A673 (cell line): ENCODE results near the gene KCNIP1. TPM values are rescaled to one million over a fixed set of nuclear protein-coding genes. Genes with fewer than 3 reads are reported as not detected.

Experiments
- BruUV-seq: library from RNA; stranded (reverse); fragments of 400-500 nt; replicated peaks from 2 replicates; lab custom pipeline; 2021; lab: Mats Ljungman, UMichigan
- CTCF ChIA-PET: fragments of 300-600 bp; sonication (Branson Sonifier 250); formaldehyde crosslinking; loops from one replicate; lab custom pipeline; 2022; ENCODE audit warnings: antibody characterized with exemption; lab: Charles Lee
- POLR2A ChIA-PET: fragments of 300-600 bp; sonication (Branson Sonifier 250); formaldehyde crosslinking; loops from one replicate; lab custom pipeline; 2022; ENCODE audit warnings: antibody characterized with exemption; ENCODE audit not compliant: low non-redundant PET; lab: Charles Lee
- DNase-seq: peaks from one replicate; pipeline ENCODE4 v3.0.0-alpha.2; 2015; ENCODE audit warnings: low spot score
- H3K27ac ChIP-seq: fragments of 200-600 bp; sonication (generic); 2 replicates; pipeline ENCODE4 v1.5.1; 2016; ENCODE audit warnings: mixed run types, low read depth, mild to moderate bottlenecking, mixed read lengths, antibody characterized with exemption, low read length; ENCODE audit not compliant: poor library complexity, severe bottlenecking
- H3K27me3 ChIP-seq: fragments of 200-600 bp; sonication (generic); replicated peaks from 2 replicates; pipeline ENCODE4 v1.6.1; 2017; ENCODE audit warnings: mixed run types, low read depth, mild to moderate bottlenecking, mixed read lengths, antibody characterized with exemption, low read length; ENCODE audit not compliant: insufficient read depth, poor library complexity
- H3K36me3 ChIP-seq: fragments of 200-600 bp; sonication (generic); 2 replicates; pipeline ENCODE4 v1.6.1; 2016; ENCODE audit warnings: mixed run types, mild to moderate bottlenecking, mixed read lengths, antibody characterized with exemption, low read length; ENCODE audit not compliant: insufficient read depth, poor library complexity, severe bottlenecking
- H3K4me1 ChIP-seq: fragments of 200-600 bp; sonication (generic); 2 replicates; pipeline ENCODE4 v1.6.1; 2017; ENCODE audit warnings: mixed run types, mild to moderate bottlenecking, mixed read lengths, antibody characterized with exemption, low read length; ENCODE audit not compliant: insufficient read depth, poor library complexity, severe bottlenecking
- H3K4me3 ChIP-seq: fragments of 200-600 bp; sonication (generic); 2 replicates; pipeline ENCODE4 v1.5.1; 2016; ENCODE audit warnings: low read depth, mixed run types, mild to moderate bottlenecking, mixed read lengths, low read length; ENCODE audit not compliant: poor library complexity, severe bottlenecking
- H3K9me3 ChIP-seq: fragments of 200-600 bp; sonication (generic); 2 replicates; pipeline ENCODE4 v1.6.1; 2016; ENCODE audit warnings: mixed run types, low read depth, mild to moderate bottlenecking, mixed read lengths, antibody characterized with exemption, low read length; ENCODE audit not compliant: poor library complexity, severe bottlenecking
- EZH2 ChIP-seq: fragments of 200-600 bp; sonication (generic); IDR thresholded peaks from 2 replicates; pipeline ENCODE4 v1.6.1; 2017; ENCODE audit warnings: borderline replicate concordance, low read depth, mild to moderate bottlenecking, mixed read lengths, antibody characterized with exemption, low read length; ENCODE audit not compliant: poor library complexity, severe bottlenecking
- intact Hi-C: fragments of 100-400 bp; cut with micrococcal nuclease; formaldehyde crosslinking; loops from one replicate; pipeline ENCODE4 v1.10.0; 2022; ENCODE audit not compliant: unreplicated experiment
- total RNA-seq: library from RNA; stranded (reverse); gene quantifications from 2 replicates; pipeline ENCODE4 v1.2.3, GENCODE V29; 2021
- TF ChIP-seq, protein P1 (sequence below): fragments of 300-800, 200-600 bp; sonication (generic); conservative IDR thresholded peaks from 2 replicates; pipeline ENCODE4 v1.5.1; 2017; ENCODE audit warnings: low read depth, mild to moderate bottlenecking, antibody characterized with exemption, low read length, moderate library complexity, mixed read lengths

The KCNIP1 gene
- total RNA-seq, 1 experiment from 2014 or later = 3.7 TPM

DNA sequence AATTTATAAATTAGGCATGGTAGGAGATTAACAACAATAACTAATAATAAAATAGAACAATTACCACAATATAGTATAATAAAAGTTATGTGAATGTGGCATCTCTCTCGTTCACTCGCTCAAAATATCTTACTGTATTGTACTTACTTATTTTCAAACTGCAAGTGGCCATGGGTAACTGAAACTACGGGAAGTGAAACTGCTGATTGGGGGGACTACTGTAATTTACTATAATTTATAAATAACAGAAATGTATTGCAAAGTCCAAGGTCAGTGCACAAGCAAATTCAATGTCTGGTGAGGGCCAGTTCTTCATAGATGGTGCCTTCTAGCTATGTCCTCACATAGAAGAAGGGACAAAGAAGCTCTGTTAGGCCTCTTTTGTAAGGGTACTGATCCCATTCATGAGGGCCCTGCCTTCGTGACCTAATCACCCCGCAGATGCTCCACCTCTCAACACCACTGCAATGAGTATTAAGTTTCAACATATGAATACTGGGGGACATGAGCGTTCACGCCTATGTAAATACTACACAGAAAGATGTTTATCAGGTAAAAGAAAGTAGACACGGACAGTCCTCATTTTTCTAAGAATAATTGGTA lies 39.0 kb downstream of the KCNIP1 start:
- peaks cover 11% of the 10 kb centered on the region for H3K9me3 ChIP-seq
- BruUV-seq = no TSS peak
- CTCF ChIA-PET = no interaction called here
- H3K27me3 ChIP-seq = peaks cover 9% of the 10 kb centered on the region
- POLR2A ChIA-PET = no interaction called here
- H3K4me1 ChIP-seq = no peaks in the 10 kb centered on the region
- intact Hi-C loops = no loop called here
- no peak overlapping the region for H3K4me3 ChIP-seq
- no peaks in the 10 kb centered on the region for H3K36me3 ChIP-seq
- no peak overlapping the region for H3K27ac ChIP-seq
- no peak for DNase-seq
- TF ChIP-seq, protein P1, sequence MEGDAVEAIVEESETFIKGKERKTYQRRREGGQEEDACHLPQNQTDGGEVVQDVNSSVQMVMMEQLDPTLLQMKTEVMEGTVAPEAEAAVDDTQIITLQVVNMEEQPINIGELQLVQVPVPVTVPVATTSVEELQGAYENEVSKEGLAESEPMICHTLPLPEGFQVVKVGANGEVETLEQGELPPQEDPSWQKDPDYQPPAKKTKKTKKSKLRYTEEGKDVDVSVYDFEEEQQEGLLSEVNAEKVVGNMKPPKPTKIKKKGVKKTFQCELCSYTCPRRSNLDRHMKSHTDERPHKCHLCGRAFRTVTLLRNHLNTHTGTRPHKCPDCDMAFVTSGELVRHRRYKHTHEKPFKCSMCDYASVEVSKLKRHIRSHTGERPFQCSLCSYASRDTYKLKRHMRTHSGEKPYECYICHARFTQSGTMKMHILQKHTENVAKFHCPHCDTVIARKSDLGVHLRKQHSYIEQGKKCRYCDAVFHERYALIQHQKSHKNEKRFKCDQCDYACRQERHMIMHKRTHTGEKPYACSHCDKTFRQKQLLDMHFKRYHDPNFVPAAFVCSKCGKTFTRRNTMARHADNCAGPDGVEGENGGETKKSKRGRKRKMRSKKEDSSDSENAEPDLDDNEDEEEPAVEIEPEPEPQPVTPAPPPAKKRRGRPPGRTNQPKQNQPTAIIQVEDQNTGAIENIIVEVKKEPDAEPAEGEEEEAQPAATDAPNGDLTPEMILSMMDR = no peak
- TF ChIP-seq EZH2 = no peak

DNA sequence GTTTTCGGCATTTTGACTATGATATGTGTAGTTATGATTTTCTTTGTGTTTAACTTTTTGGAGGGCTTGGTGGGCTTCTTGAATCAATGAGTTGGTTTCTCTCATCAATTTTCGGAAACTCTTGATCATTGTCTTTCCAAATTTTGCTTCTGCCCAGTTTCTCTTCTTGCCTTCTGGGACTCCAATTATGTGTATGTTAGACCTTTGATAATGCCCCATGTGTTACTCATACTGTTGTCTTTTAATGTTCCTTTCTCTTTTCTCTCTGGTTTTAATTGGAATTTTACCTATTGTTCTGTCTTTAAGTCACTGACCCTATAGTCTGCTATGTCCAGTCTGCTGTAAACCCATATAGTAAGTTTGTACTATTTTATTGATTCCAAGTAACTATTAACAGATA lies 41.5 kb downstream of the KCNIP1 start:
- no peak for TF ChIP-seq EZH2
- TF ChIP-seq, protein P1 = no peak
- no peak overlapping the region for H3K4me3 ChIP-seq
- H3K36me3 ChIP-seq = no peaks in the 10 kb centered on the region
- no TSS peak for BruUV-seq
- ChIA-PET POLR2A (no interaction called here), CTCF (no interaction called here)
- no peak for DNase-seq
- no peaks in the 10 kb centered on the region for H3K4me1 ChIP-seq
- H3K9me3 ChIP-seq = peaks cover 11% of the 10 kb centered on the region
- peaks cover 9% of the 10 kb centered on the region for H3K27me3 ChIP-seq
- intact Hi-C loops = no loop called here
- no peak overlapping the region for H3K27ac ChIP-seq

DNA sequence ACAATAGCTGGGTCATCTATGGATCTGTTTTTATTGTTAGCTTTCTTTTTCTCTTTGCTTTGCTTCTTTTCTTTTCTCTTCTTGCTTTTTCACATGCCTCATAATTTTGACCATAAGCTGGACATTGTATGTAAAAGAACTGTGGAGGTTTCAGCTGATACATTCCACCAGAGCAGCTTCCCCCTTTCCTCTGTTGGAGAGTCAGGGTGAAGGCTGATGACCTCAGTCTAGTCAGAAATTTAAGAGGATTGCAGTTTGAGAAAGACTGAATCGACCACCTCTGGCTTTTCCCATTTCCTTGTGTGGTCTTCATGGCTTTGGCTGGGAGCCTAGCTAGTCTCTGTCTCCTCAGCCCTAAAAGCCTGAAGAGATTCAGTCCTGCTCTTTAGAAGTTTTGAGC lies 42.0 kb downstream of the KCNIP1 start:
- H3K4me3 ChIP-seq = no peak overlapping the region
- ChIA-PET POLR2A (no interaction called here), CTCF (no interaction called here)
- H3K9me3 ChIP-seq = peaks cover 11% of the 10 kb centered on the region
- intact Hi-C loops = no loop called here
- BruUV-seq = no TSS peak
- H3K36me3 ChIP-seq = no peaks in the 10 kb centered on the region
- TF ChIP-seq EZH2 = no peak
- TF ChIP-seq, protein P1 = no peak
- no peak for DNase-seq
- H3K27ac ChIP-seq = no peak overlapping the region
- H3K4me1 ChIP-seq = no peaks in the 10 kb centered on the region
- peaks cover 9% of the 10 kb centered on the region for H3K27me3 ChIP-seq
